Measurements from ENCODE around the gene IMPG2.

The IMPG2 gene

GRCh38 chr3:101273608-101274007 is 46.8 kb downstream of the IMPG2 start:
- no peak for DNase-seq (ENCODE audit: low read depth, low spot score)

GRCh38 chr3:101273156-101273555 is 47.2 kb downstream of the IMPG2 start:
- DNase-seq (ENCODE audit: low read depth, low spot score): no peak

GRCh38 chr3:101271728-101272127 is 48.6 kb downstream of the IMPG2 start:
- peak; percentile 25 for DNase-seq (ENCODE audit: low read depth, low spot score)

GRCh38 chr3:101270149-101270548 is 50.2 kb downstream of the IMPG2 start:
- DNase-seq (ENCODE audit: low read depth, low spot score): no peak

- DNase-seq (ENCODE audit: low read depth, low spot score): no peak
Measured at GRCh38 chr3:101268971-101269671, 51.3 kb downstream of the IMPG2 start.

- DNase-seq (ENCODE audit: low read depth, low spot score): no peak
Measured at GRCh38 chr3:101268141-101268540, 52.2 kb downstream of the IMPG2 start.

GRCh38 chr3:101266566-101266965 is 53.8 kb downstream of the IMPG2 start:
- DNase-seq (ENCODE audit: low read depth, low spot score): no peak

- DNase-seq (ENCODE audit: low read depth, low spot score): no peak
Measured at GRCh38 chr3:101266071-101266470, 54.3 kb downstream of the IMPG2 start.

GRCh38 chr3:101262393-101263240 is 57.8 kb downstream of the IMPG2 start:
- DNase-seq (ENCODE audit: low read depth, low spot score): no peak

GRCh38 chr3:101261506-101261905 is 58.9 kb downstream of the IMPG2 start:
- DNase-seq (ENCODE audit: low read depth, low spot score): no peak

GRCh38 chr3:101259485-101260341 is 60.7 kb downstream of the IMPG2 start:
- DNase-seq (ENCODE audit: low read depth, low spot score): no peak

GRCh38 chr3:101256511-101256910 is 63.9 kb downstream of the IMPG2 start:
- DNase-seq (ENCODE audit: low read depth, low spot score): no peak

GRCh38 chr3:101255441-101255840 is 64.9 kb downstream of the IMPG2 start:
- DNase-seq (ENCODE audit: low read depth, low spot score): no peak

GRCh38 chr3:101253396-101253795 is 67.0 kb downstream of the IMPG2 start:
- DNase-seq (ENCODE audit: low read depth, low spot score): no peak

GRCh38 chr3:101252945-101253344 is 67.4 kb downstream of the IMPG2 start:
- DNase-seq (ENCODE audit: low read depth, low spot score): peak; percentile 12

- DNase-seq (ENCODE audit: low read depth, low spot score): no peak
Measured at GRCh38 chr3:101252307-101252706, 68.1 kb downstream of the IMPG2 start.

- no peak for DNase-seq (ENCODE audit: low read depth, low spot score)
Measured at GRCh38 chr3:101251441-101251840, 68.9 kb downstream of the IMPG2 start.

- DNase-seq (ENCODE audit: low read depth, low spot score): no peak
Measured at GRCh38 chr3:101249522-101249921, 70.9 kb downstream of the IMPG2 start.

GRCh38 chr3:101248736-101249135 is 71.6 kb downstream of the IMPG2 start:
- DNase-seq (ENCODE audit: low read depth, low spot score): no peak

- DNase-seq (ENCODE audit: low read depth, low spot score): no peak
Measured at GRCh38 chr3:101244212-101244575, 76.2 kb downstream of the IMPG2 start.

- no peak for DNase-seq (ENCODE audit: low read depth, low spot score)
Measured at GRCh38 chr3:101243285-101244211, 76.8 kb downstream of the IMPG2 start.
